SK-N-SH (cell line): ENCODE results near the gene FTL. TPM values are rescaled to one million over a fixed set of nuclear protein-coding genes. Genes with fewer than 3 reads are reported as not detected.
A peak's percentile ranks its signal among the peaks of the same experiment; 100 is the strongest.

Experiments
- CTCF ChIA-PET: fragments of 300-600, 350-600 bp; formaldehyde crosslinking; extraction: SDS; loops from one replicate; lab custom pipeline; 2021; lab: Yijun Ruan, JAX
- POLR2A ChIA-PET: fragments of 350-600 bp; sonication (Branson Sonifier 250); formaldehyde crosslinking; extraction: SDS; loops from one replicate; lab custom pipeline; 2020; ENCODE audit warnings: antibody characterized with exemption, inconsistent platforms; lab: Yijun Ruan, JAX
- DNase-seq: peaks from one replicate; pipeline ENCODE4 v3.0.0; 2012
- H2AFZ ChIP-seq: fragments of 200-600 bp; sonication (generic); 2 replicates; pipeline ENCODE4 v1.8.1; 2016; ENCODE audit warnings: antibody characterized with exemption, mild to moderate bottlenecking, low read depth
- H3F3A ChIP-seq: fragments of 200-600 bp; sonication (generic); replicated peaks from 2 replicates; pipeline ENCODE3; 2016; ENCODE audit warnings: antibody characterized with exemption, mild to moderate bottlenecking; ENCODE audit not compliant: insufficient read depth
- H3K27ac ChIP-seq, 2 experiments: fragments of 200-500 bp in 1 of 2; fragments of 200-600 bp in 1 of 2; sonication (Bioruptor generic) in 1 of 2; sonication (generic), shearing (Covaris generic) in 1 of 2; 2 replicates each; pipeline versions ENCODE4 v1.5.1 to v1.6.1; 2014 to 2016; ENCODE audit warnings: low read depth in 2 of 2, inconsistent platforms in 1 of 2, low read length in 1 of 2, mild to moderate bottlenecking in 1 of 2, mixed read lengths in 1 of 2
- H3K27me3 ChIP-seq: fragments of 200-600 bp; sonication (generic), shearing (Covaris generic); 2 replicates; pipeline ENCODE4 v1.6.1; 2016; ENCODE audit warnings: mixed run types; ENCODE audit not compliant: insufficient read depth
- H3K36me3 ChIP-seq, 2 experiments: fragments of 200-500 bp in 1 of 2; fragments of 200-600 bp in 1 of 2; sonication (Bioruptor generic) in 1 of 2; sonication (generic) in 1 of 2; replicated peaks in 1 of 2; 2 replicates each; pipeline versions ENCODE3 to v1.5.1; 2014 to 2016; ENCODE audit warnings: low read length in 1 of 2, mild to moderate bottlenecking in 1 of 2; ENCODE audit not compliant: insufficient read depth in 2 of 2, control insufficient read depth in 1 of 2
- H3K4me1 ChIP-seq, 2 experiments: fragments of 200-500 bp in 1 of 2; fragments of 200-600 bp in 1 of 2; sonication (Bioruptor generic) in 1 of 2; sonication (generic), shearing (Covaris generic) in 1 of 2; 2 replicates each; pipeline versions ENCODE4 v1.5.1 to v1.6.1; 2014 to 2016; ENCODE audit warnings: low read depth in 1 of 2, low read length in 1 of 2, mixed run types in 1 of 2; ENCODE audit not compliant: insufficient read depth in 2 of 2, control insufficient read depth in 1 of 2
- H3K4me2 ChIP-seq: fragments of 200-600 bp; sonication (generic), shearing (Covaris generic); 2 replicates; pipeline ENCODE4 v1.6.1; 2017; ENCODE audit warnings: mixed run types
- H3K4me3 ChIP-seq, 2 experiments: fragments of 200-500 bp in 1 of 2; fragments of 200-600 bp in 1 of 2; sonication (Bioruptor generic) in 1 of 2; sonication (generic), shearing (Covaris generic) in 1 of 2; 2 replicates each; pipeline versions ENCODE4 v1.5.1 to v1.8.1; 2014 to 2016; ENCODE audit warnings: low read depth in 2 of 2, inconsistent platforms in 1 of 2, low read length in 1 of 2, mild to moderate bottlenecking in 1 of 2, mixed read lengths in 1 of 2, moderate library complexity in 1 of 2
- H3K79me2 ChIP-seq: fragments of 200-600 bp; sonication (generic); 2 replicates; pipeline ENCODE4 v1.8.1; 2017; ENCODE audit warnings: mild to moderate bottlenecking; ENCODE audit not compliant: insufficient read depth
- H3K9ac ChIP-seq: fragments of 200-600 bp; sonication (generic); 2 replicates; pipeline ENCODE4 v1.6.1; 2017; ENCODE audit warnings: mixed run types
- H3K9me2 ChIP-seq: fragments of 200-600 bp; sonication (generic); 2 replicates; pipeline ENCODE4 v1.6.1; 2017; ENCODE audit warnings: mixed run types
- H3K9me3 ChIP-seq: fragments of 200-600 bp; sonication (generic); 2 replicates; pipeline ENCODE4 v1.6.1; 2017; ENCODE audit warnings: mixed run types, mild to moderate bottlenecking, moderate library complexity
- H4K20me1 ChIP-seq: fragments of 200-600 bp; sonication (generic); 2 replicates; pipeline ENCODE4 v1.6.1; 2017; ENCODE audit warnings: mild to moderate bottlenecking, mixed run types; ENCODE audit not compliant: insufficient read depth
- FOSL2 ChIP-seq: IDR thresholded peaks from 2 replicates; pipeline ENCODE4 v1.4.0; 2012; ENCODE audit warnings: low read depth, mild to moderate bottlenecking, moderate library complexity, borderline replicate concordance
- FOXJ3 ChIP-seq: sonication (generic); formaldehyde crosslinking; IDR thresholded peaks from 2 replicates; pipeline ENCODE4 v1.5.1; 2020; ENCODE audit warnings: mild to moderate bottlenecking, missing genetic modification reagents
- JUND ChIP-seq: IDR thresholded peaks from 2 replicates; pipeline ENCODE4 v1.4.0; 2012
- NRF1 ChIP-seq: IDR thresholded peaks from 2 replicates; pipeline ENCODE4 v1.6.1; 2012; ENCODE audit warnings: low read depth, mild to moderate bottlenecking, low read length
- RAD21 ChIP-seq: IDR thresholded peaks from 2 replicates; pipeline ENCODE4 v1.6.1; 2012; ENCODE audit warnings: mild to moderate bottlenecking, low read length
- RCOR1 ChIP-seq: fragments of 150-350 bp; IDR thresholded peaks from 2 replicates; pipeline ENCODE4 v1.6.1; 2017; ENCODE audit warnings: antibody characterized with exemption, low read length
- RFX5 ChIP-seq: IDR thresholded peaks from 2 replicates; pipeline ENCODE4 v1.6.1; 2012; ENCODE audit warnings: mild to moderate bottlenecking, improper control_type of control experiment, low read length
- RXRA ChIP-seq: IDR thresholded peaks from 2 replicates; pipeline ENCODE4 v1.4.0; 2012; ENCODE audit warnings: low read depth, mild to moderate bottlenecking, borderline replicate concordance
- SIN3A ChIP-seq: IDR thresholded peaks from 2 replicates; pipeline ENCODE4 v1.6.1; 2012; ENCODE audit warnings: low read depth, mild to moderate bottlenecking, low read length, moderate library complexity, borderline replicate concordance
- TAF1 ChIP-seq: IDR thresholded peaks from 2 replicates; pipeline ENCODE4 v1.6.1; 2012; ENCODE audit warnings: low read depth, mild to moderate bottlenecking, low read length, moderate library complexity, borderline replicate concordance
- YY1 ChIP-seq: IDR thresholded peaks from 2 replicates; pipeline ENCODE4 v1.4.0; 2012; ENCODE audit warnings: low read depth, mild to moderate bottlenecking
- WGBS: methylation state at CpG from one replicate; pipeline ENCODE4 v1.1.6; 2017; ENCODE audit warnings: low lambda C conversion rate; 5-methylcytosine and 5-hydroxymethylcytosine counted together
- polyA plus RNA-seq, 3 experiments: library from polyadenylated mRNA; depleted of rRNA; stranded (reverse); fragments of >200 nt; gene quantifications; 2 replicates each; pipeline ENCODE4 v1.2.3, GENCODE V29; 2012
- TF ChIP-seq, protein P1 (sequence below): fragments of 200-600 bp; sonication (generic); IDR thresholded peaks from 2 replicates; pipeline ENCODE4 v1.6.1; 2017; ENCODE audit warnings: antibody characterized with exemption, mild to moderate bottlenecking, moderate library complexity
- TF ChIP-seq, protein P2 (sequence below): IDR thresholded peaks from 2 replicates; pipeline ENCODE4 v1.4.0; 2012; ENCODE audit warnings: low read depth
- TF ChIP-seq, protein P3 (sequence below): fragments of 150-350 bp; IDR thresholded peaks from 2 replicates; pipeline ENCODE4 v1.6.1; 2017; ENCODE audit warnings: antibody characterized with exemption, low read length, low read depth, borderline replicate concordance
- TF ChIP-seq, protein P4 (sequence below): IDR thresholded peaks from 2 replicates; pipeline ENCODE4 v1.6.1; 2012; ENCODE audit warnings: mild to moderate bottlenecking, low read depth, low read length, moderate library complexity

Gene FTL
- polyA plus RNA-seq, 1 of the 3 experiments (the other 2 are of a cell fraction) = 875 TPM

DNA sequence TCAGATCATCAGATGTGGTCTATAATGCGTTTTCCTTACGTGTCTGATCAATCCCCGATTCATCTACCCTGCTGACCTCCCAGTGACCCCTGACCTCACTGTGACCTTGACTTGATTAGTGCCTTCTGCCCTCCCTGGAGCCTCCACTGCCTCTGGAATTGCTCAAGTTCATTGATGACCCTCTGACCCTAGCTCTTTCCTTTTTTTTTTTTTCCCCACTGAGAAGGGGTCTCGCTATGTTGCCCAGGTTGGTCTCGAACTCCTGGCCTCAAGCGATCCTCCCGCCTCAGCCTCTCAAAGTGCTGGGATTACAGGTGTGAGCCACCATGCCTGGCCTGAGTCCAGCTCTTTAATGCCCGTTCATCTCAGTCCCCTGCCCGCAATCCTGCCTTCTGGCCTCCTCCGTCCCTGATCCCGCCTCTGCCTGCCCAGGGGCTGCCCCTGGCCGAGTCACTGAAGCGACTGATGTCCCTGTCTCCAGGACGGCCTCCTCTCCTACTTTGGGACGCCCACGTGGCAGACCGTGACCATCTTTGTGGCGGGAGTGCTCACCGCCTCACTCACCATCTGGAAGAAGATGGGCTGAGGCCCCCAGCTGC lies 4.0 kb upstream of the FTL start (continued):
- TF ChIP-seq YY1 = no peak
- TF ChIP-seq, protein P1, sequence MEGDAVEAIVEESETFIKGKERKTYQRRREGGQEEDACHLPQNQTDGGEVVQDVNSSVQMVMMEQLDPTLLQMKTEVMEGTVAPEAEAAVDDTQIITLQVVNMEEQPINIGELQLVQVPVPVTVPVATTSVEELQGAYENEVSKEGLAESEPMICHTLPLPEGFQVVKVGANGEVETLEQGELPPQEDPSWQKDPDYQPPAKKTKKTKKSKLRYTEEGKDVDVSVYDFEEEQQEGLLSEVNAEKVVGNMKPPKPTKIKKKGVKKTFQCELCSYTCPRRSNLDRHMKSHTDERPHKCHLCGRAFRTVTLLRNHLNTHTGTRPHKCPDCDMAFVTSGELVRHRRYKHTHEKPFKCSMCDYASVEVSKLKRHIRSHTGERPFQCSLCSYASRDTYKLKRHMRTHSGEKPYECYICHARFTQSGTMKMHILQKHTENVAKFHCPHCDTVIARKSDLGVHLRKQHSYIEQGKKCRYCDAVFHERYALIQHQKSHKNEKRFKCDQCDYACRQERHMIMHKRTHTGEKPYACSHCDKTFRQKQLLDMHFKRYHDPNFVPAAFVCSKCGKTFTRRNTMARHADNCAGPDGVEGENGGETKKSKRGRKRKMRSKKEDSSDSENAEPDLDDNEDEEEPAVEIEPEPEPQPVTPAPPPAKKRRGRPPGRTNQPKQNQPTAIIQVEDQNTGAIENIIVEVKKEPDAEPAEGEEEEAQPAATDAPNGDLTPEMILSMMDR = no peak
- TF ChIP-seq RFX5 = no peak
- no peak for TF ChIP-seq FOSL2
- TF ChIP-seq, protein P2, sequence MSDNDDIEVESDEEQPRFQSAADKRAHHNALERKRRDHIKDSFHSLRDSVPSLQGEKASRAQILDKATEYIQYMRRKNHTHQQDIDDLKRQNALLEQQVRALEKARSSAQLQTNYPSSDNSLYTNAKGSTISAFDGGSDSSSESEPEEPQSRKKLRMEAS = no peak
- TF ChIP-seq, protein P3, sequence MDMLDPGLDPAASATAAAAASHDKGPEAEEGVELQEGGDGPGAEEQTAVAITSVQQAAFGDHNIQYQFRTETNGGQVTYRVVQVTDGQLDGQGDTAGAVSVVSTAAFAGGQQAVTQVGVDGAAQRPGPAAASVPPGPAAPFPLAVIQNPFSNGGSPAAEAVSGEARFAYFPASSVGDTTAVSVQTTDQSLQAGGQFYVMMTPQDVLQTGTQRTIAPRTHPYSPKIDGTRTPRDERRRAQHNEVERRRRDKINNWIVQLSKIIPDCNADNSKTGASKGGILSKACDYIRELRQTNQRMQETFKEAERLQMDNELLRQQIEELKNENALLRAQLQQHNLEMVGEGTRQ = no peak
- no peak for TF ChIP-seq NRF1
- TF ChIP-seq JUND = no peak
- TF ChIP-seq, all 33 proteins: peak for 0

DNA sequence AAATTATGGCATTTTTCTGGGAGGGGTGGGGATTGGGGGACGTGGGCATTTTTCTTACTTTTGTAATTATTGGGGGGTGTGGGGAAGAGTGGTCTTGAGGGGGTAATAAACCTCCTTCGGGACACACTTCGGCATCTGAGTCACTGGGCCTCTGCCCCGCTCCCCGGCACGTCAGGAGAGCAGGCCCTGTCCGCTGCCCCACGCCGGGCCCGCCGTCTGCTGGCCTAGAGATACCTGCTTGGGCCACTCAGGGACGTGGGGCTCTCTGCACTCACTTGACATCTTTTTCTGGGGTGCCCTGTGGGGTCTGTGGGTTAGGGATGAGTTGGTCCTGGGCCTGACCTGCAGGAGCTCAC lies 3.5 kb upstream of the FTL start:
- H3K27me3 ChIP-seq = no peaks in the 10 kb centered on the region
- no peak overlapping the region for H3K4me3 ChIP-seq
- H3K9me2 ChIP-seq = no peaks in the 10 kb centered on the region
- H3K9ac ChIP-seq = no peak overlapping the region
- H3K36me3 ChIP-seq = peaks cover 11 to 31% of the 10 kb centered on the region in 2 experiments
- CTCF ChIA-PET = interaction anchor here (1.7 kb wide), 1 partner anchor 9 kb away, joined by 8 read pairs; no protein-coding TSS in a partner anchor
- peaks cover 36% of the 10 kb centered on the region for H3K79me2 ChIP-seq
- H2AFZ ChIP-seq = no peak overlapping the region
- WGBS = 86% methylated on average over 11 of the region's 12 CpGs
- peaks cover 52% of the 10 kb centered on the region for H3F3A ChIP-seq
- POLR2A ChIA-PET = no interaction called here
- H4K20me1 ChIP-seq = peaks cover 14% of the 10 kb centered on the region
- peak overlapping the region in 1 of 2 experiments; percentile 44; a peak in 2 of 4 replicates for H3K27ac ChIP-seq
- TF ChIP-seq FOXJ3 (CRISPR knock-in tag) (no peak), SIN3A (no peak), RCOR1 (no peak), RAD21 (no peak), RXRA (no peak), YY1 (no peak), TAF1 (no peak)
- TF ChIP-seq, protein P4, sequence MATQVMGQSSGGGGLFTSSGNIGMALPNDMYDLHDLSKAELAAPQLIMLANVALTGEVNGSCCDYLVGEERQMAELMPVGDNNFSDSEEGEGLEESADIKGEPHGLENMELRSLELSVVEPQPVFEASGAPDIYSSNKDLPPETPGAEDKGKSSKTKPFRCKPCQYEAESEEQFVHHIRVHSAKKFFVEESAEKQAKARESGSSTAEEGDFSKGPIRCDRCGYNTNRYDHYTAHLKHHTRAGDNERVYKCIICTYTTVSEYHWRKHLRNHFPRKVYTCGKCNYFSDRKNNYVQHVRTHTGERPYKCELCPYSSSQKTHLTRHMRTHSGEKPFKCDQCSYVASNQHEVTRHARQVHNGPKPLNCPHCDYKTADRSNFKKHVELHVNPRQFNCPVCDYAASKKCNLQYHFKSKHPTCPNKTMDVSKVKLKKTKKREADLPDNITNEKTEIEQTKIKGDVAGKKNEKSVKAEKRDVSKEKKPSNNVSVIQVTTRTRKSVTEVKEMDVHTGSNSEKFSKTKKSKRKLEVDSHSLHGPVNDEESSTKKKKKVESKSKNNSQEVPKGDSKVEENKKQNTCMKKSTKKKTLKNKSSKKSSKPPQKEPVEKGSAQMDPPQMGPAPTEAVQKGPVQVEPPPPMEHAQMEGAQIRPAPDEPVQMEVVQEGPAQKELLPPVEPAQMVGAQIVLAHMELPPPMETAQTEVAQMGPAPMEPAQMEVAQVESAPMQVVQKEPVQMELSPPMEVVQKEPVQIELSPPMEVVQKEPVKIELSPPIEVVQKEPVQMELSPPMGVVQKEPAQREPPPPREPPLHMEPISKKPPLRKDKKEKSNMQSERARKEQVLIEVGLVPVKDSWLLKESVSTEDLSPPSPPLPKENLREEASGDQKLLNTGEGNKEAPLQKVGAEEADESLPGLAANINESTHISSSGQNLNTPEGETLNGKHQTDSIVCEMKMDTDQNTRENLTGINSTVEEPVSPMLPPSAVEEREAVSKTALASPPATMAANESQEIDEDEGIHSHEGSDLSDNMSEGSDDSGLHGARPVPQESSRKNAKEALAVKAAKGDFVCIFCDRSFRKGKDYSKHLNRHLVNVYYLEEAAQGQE = no peak
- TF ChIP-seq, protein P3 = no peak
- DNase-seq = no peak
- H3K4me2 ChIP-seq = no peak overlapping the region
- no peaks in the 10 kb centered on the region for H3K9me3 ChIP-seq
- H3K4me1 ChIP-seq = peaks cover 17 to 24% of the 10 kb centered on the region in 2 experiments; a peak in 3 of 4 replicates
